IMR-90 (cell line): ENCODE measurements around the gene CACNA1D. TPM values are rescaled to one million over a fixed set of nuclear protein-coding genes. Genes with fewer than 3 reads are reported as not detected.

ENCODE experiments used
- ATAC-seq: fragments of 200-7000 bp; cut with Tn5 transposase; 2 replicates; pipeline ENCODE4 v1.9.1; 2020; ENCODE audit warnings: low read depth, mild to moderate bottlenecking, moderate library complexity
- BruUV-seq: library from RNA; stranded (reverse); fragments of 400-500 nt; replicated peaks from 2 replicates; lab custom pipeline; 2021; lab: Mats Ljungman, UMichigan
- CTCF ChIA-PET: fragments of 300-600 bp; formaldehyde crosslinking; extraction: SDS; loops from one replicate; lab custom pipeline; 2021; ENCODE audit warnings: antibody characterized with exemption; lab: Yijun Ruan, JAX
- POLR2A ChIA-PET: fragments of 300-600 bp; sonication (Branson Sonifier 250); formaldehyde crosslinking; loops from one replicate; lab custom pipeline; 2022; ENCODE audit warnings: antibody characterized with exemption; ENCODE audit not compliant: unreplicated experiment; lab: Charles Lee
- DNase-seq: peaks from one replicate; pipeline ENCODE4 v3.0.0; 2013
- H2AFZ ChIP-seq: replicated peaks from 2 replicates; pipeline ENCODE3; 2013; ENCODE audit warnings: low read length, mild to moderate bottlenecking; ENCODE audit not compliant: poor library complexity
- H2AK5ac ChIP-seq: 2 replicates; pipeline ENCODE4 v1.6.1; 2013; ENCODE audit warnings: low read depth, low read length, inconsistent platforms
- H2AK9ac ChIP-seq: replicated peaks from 2 replicates; pipeline ENCODE3; 2013; ENCODE audit warnings: mild to moderate bottlenecking, low read depth, low read length, moderate library complexity; ENCODE audit not compliant: poor library complexity
- H2BK120ac ChIP-seq: 2 replicates; pipeline ENCODE4 v1.6.1; 2013; ENCODE audit warnings: low read depth, low read length, inconsistent platforms
- H2BK15ac ChIP-seq: 3 replicates; pipeline ENCODE4 v1.6.1; 2013; ENCODE audit warnings: low read depth, low read length, inconsistent platforms
- H2BK20ac ChIP-seq: 2 replicates; pipeline ENCODE4 v1.6.1; 2013; ENCODE audit warnings: low read depth, mild to moderate bottlenecking, inconsistent platforms, low read length, moderate library complexity
- H2BK5ac ChIP-seq: 2 replicates; pipeline ENCODE4 v1.6.1; 2013; ENCODE audit warnings: mild to moderate bottlenecking, low read depth, low read length, inconsistent platforms; ENCODE audit not compliant: poor library complexity, severe bottlenecking
- H3K14ac ChIP-seq: replicated peaks from 2 replicates; pipeline ENCODE4 v1.6.1; 2013; ENCODE audit warnings: low read depth, low read length, inconsistent platforms
- H3K18ac ChIP-seq: 2 replicates; pipeline ENCODE4 v1.6.1; 2013; ENCODE audit warnings: low read depth, low read length, control low read depth
- H3K23ac ChIP-seq: 2 replicates; pipeline ENCODE4 v1.6.1; 2013; ENCODE audit warnings: low read depth, low read length, inconsistent platforms
- H3K27ac ChIP-seq: 2 replicates; pipeline ENCODE4 v1.5.1; 2013; ENCODE audit warnings: mild to moderate bottlenecking, control low read depth, low read length; ENCODE audit not compliant: insufficient read depth
- H3K27me3 ChIP-seq: 2 replicates; pipeline ENCODE4 v1.6.1; 2013; ENCODE audit warnings: low read length; ENCODE audit not compliant: control insufficient read depth, insufficient read depth
- H3K36me3 ChIP-seq: 2 replicates; pipeline ENCODE4 v1.6.1; 2013; ENCODE audit warnings: low read length, mixed read lengths; ENCODE audit not compliant: control insufficient read depth, insufficient read depth
- H3K4ac ChIP-seq: 2 replicates; pipeline ENCODE4 v1.6.1; 2013; ENCODE audit warnings: low read depth, low read length, inconsistent platforms
- H3K4me1 ChIP-seq: 2 replicates; pipeline ENCODE4 v1.6.1; 2013; ENCODE audit warnings: low read length, mixed read lengths; ENCODE audit not compliant: control insufficient read depth, insufficient read depth
- H3K4me2 ChIP-seq: 2 replicates; pipeline ENCODE4 v1.6.1; 2013; ENCODE audit warnings: low read depth, mild to moderate bottlenecking, control low read depth, low read length, moderate library complexity
- H3K4me3 ChIP-seq: 2 replicates; pipeline ENCODE4 v1.5.1; 2013; ENCODE audit warnings: low read depth, mild to moderate bottlenecking, control low read depth, low read length, moderate library complexity; ENCODE audit not compliant: insufficient read depth
- H3K56ac ChIP-seq: 2 replicates; pipeline ENCODE4 v1.6.1; 2013; ENCODE audit warnings: low read length, inconsistent platforms; ENCODE audit not compliant: insufficient read depth; ENCODE audit errors: extremely low read depth
- H3K79me1 ChIP-seq, 2 experiments: 2 replicates each; pipeline ENCODE4 v1.6.1; 2013; ENCODE audit warnings: low read length in 2 of 2, inconsistent platforms in 1 of 2, low read depth in 1 of 2
- H3K9ac ChIP-seq: 2 replicates; pipeline ENCODE4 v1.6.1; 2013; ENCODE audit warnings: low read depth, low read length, control low read depth
- H3K9me1 ChIP-seq: 2 replicates; pipeline ENCODE4 v1.6.1; 2013; ENCODE audit warnings: low read length, inconsistent platforms; ENCODE audit not compliant: insufficient read depth
- H3K9me3 ChIP-seq: 2 replicates; pipeline ENCODE4 v1.6.1; 2013; ENCODE audit warnings: low read length; ENCODE audit not compliant: control insufficient read depth, insufficient read depth
- H4K20me1 ChIP-seq: 2 replicates; pipeline ENCODE4 v1.6.1; 2013; ENCODE audit warnings: low read length, inconsistent platforms; ENCODE audit not compliant: insufficient read depth
- H4K5ac ChIP-seq: 2 replicates; pipeline ENCODE4 v1.6.1; 2013; ENCODE audit warnings: mild to moderate bottlenecking, low read depth, low read length, control low read depth
- H4K8ac ChIP-seq, 2 experiments: 2 replicates each; pipeline ENCODE4 v1.6.1; 2013; ENCODE audit warnings: low read depth in 2 of 2, low read length in 2 of 2, control low read depth in 1 of 2, inconsistent platforms in 1 of 2
- H4K91ac ChIP-seq: 2 replicates; pipeline ENCODE4 v1.6.1; 2013; ENCODE audit warnings: low read depth, low read length, inconsistent platforms; ENCODE audit not compliant: insufficient read depth
- CEBPB ChIP-seq: IDR thresholded peaks from 2 replicates; pipeline ENCODE4 v1.6.1; 2012; ENCODE audit warnings: low read depth, low read length, improper control_type of control experiment
- CHD1 ChIP-seq: IDR thresholded peaks from 2 replicates; pipeline ENCODE4 v1.6.1; 2012; ENCODE audit warnings: low read depth, low read length, improper control_type of control experiment
- FOS ChIP-seq: fragments of 150-350 bp; IDR thresholded peaks from 2 replicates; pipeline ENCODE4 v1.6.1; 2016; ENCODE audit warnings: low read depth, low read length
- MAFK ChIP-seq: IDR thresholded peaks from 2 replicates; pipeline ENCODE4 v1.6.1; 2012; ENCODE audit warnings: low read depth, low read length, improper control_type of control experiment
- MAZ ChIP-seq: IDR thresholded peaks from 2 replicates; pipeline ENCODE4 v1.6.1; 2012; ENCODE audit warnings: low read depth, mild to moderate bottlenecking, low read length, improper control_type of control experiment, moderate library complexity, borderline replicate concordance
- MXI1 ChIP-seq: IDR thresholded peaks from 2 replicates; pipeline ENCODE4 v1.6.1; 2012; ENCODE audit warnings: low read depth, mild to moderate bottlenecking, low read length, moderate library complexity, borderline replicate concordance
- NFE2L2 ChIP-seq: fragments of 150-350 bp; IDR thresholded peaks from 2 replicates; pipeline ENCODE4 v1.6.1; 2016; ENCODE audit warnings: low read depth, mild to moderate bottlenecking, low read length
- POLR2A ChIP-seq: IDR thresholded peaks from 2 replicates; pipeline ENCODE4 v1.6.1; 2012; ENCODE audit warnings: mild to moderate bottlenecking, low read depth, low read length
- RCOR1 ChIP-seq: IDR thresholded peaks from 2 replicates; pipeline ENCODE4 v1.6.1; 2012; ENCODE audit warnings: mild to moderate bottlenecking, low read length, improper control_type of control experiment; ENCODE audit not compliant: insufficient replicate concordance
- RFX5 ChIP-seq: IDR thresholded peaks from 2 replicates; pipeline ENCODE4 v1.8.0; 2012; ENCODE audit warnings: low read depth, mild to moderate bottlenecking, low read length, moderate library complexity
- WGBS, 2 experiments: methylation state at CpG; one replicate each; pipeline versions ENCODE4 v1.1.5 to v1.1.7; 2013; ENCODE audit warnings: missing lambda C conversion rate in 2 of 2; ENCODE audit not compliant: insufficient read length in 1 of 2; ENCODE audit errors: extremely low coverage in 2 of 2; 5-methylcytosine and 5-hydroxymethylcytosine counted together
- dilution Hi-C: fragments of 300-500 bp; cut with HindIII; formaldehyde crosslinking; loops from one replicate; pipeline ENCODE4 v1.14.3; 2018; ENCODE audit warnings: low sequenced_read_pairs; ENCODE audit not compliant: unreplicated experiment
- in situ Hi-C: fragments of 300-500 bp; cut with MboI; formaldehyde crosslinking; loops from 3 replicates; pipeline ENCODE4 v1.14.3; 2019; ENCODE audit warnings: low sequenced_read_pairs, inconsistent platforms, mixed read lengths
- intact Hi-C: fragments of 100-400 bp; cut with micrococcal nuclease; formaldehyde crosslinking; loops from 2 replicates; pipeline ENCODE4 v1.10.0; 2022
- polyA plus RNA-seq, 3 experiments: library from polyadenylated mRNA; depleted of rRNA; stranded (reverse); fragments of >200 nt; gene quantifications; 2 replicates each; pipeline ENCODE4 v1.2.3, GENCODE V29; 2012; ENCODE audit warnings: low replicate concordance in 1 of 3
- total RNA-seq: library from RNA; depleted of rRNA; stranded (reverse); fragments of >200 nt; gene quantifications from 2 replicates; pipeline ENCODE4 v1.2.3, GENCODE V29; 2012

Gene CACNA1D
- total and polyA plus RNA-seq, 2 of the 4 experiments (the other 2 are of a cell fraction), result 0.07 TPM; not detected in 1

- no peak overlapping the region for H2BK20ac ChIP-seq
- no peak overlapping the region for H2AK5ac ChIP-seq
- DNase-seq, result no peak
- no peak overlapping the region for H4K91ac ChIP-seq
- peaks cover 12% of the 10 kb centered on the region; the same call in 1 of the 2 replicates for H3K36me3 ChIP-seq
- TF ChIP-seq CHD1 (no peak), MAFK (no peak), MAZ (no peak), CEBPB (no peak), MXI1 (no peak), FOS (no peak), RFX5 (no peak), POLR2A (no peak), NFE2L2 (no peak), RCOR1 (no peak)
- H3K27me3 ChIP-seq, result no peaks in the 10 kb centered on the region
- in situ Hi-C loops (no loop called here), dilution Hi-C loops (no loop called here), intact Hi-C loops (no loop called here)
- H3K4me1 ChIP-seq, result no peaks in the 10 kb centered on the region
- H4K5ac ChIP-seq, result no peak overlapping the region
- no peaks in the 10 kb centered on the region for H3K79me1 ChIP-seq
- no peak for ATAC-seq
- no peak overlapping the region for H2BK5ac ChIP-seq
- no peak overlapping the region for H2AFZ ChIP-seq
- no peak overlapping the region for H3K23ac ChIP-seq
- no peak overlapping the region for H3K18ac ChIP-seq
- no peak overlapping the region for H3K56ac ChIP-seq
- H3K4ac ChIP-seq, result no peak overlapping the region
- BruUV-seq, result no TSS peak
- no peaks in the 10 kb centered on the region for H4K20me1 ChIP-seq
- WGBS, 2 experiments, result no CpG with 5 or more reads among the region's 6 CpGs
- ChIA-PET POLR2A (no interaction called here), CTCF (no interaction called here)
- H3K4me3 ChIP-seq, result no peak overlapping the region
- H2BK120ac ChIP-seq, result no peak overlapping the region
- no peak overlapping the region for H3K4me2 ChIP-seq
- H2AK9ac ChIP-seq, result no peak overlapping the region
- H3K9me1 ChIP-seq, result no peaks in the 10 kb centered on the region
- no peak overlapping the region for H3K27ac ChIP-seq
- H4K8ac ChIP-seq, result no peak overlapping the region
- no peak overlapping the region for H3K14ac ChIP-seq
- H3K9me3 ChIP-seq, result no peaks in the 10 kb centered on the region
- H2BK15ac ChIP-seq, result no peak overlapping the region
- no peak overlapping the region for H3K9ac ChIP-seq
These were observed 364.8 kb downstream of the CACNA1D start for GRCh38 chr3:53859178-53859577.
